HEK293 (cell line): Measurements from ENCODE around the gene CCK.

Experiments used
- CTCF ChIA-PET: fragments of 350-600 bp; formaldehyde crosslinking; extraction: SDS; loops from one replicate; lab custom pipeline; 2021; ENCODE audit warnings: antibody characterized with exemption; lab: Yijun Ruan, JAX
- POLR2A ChIA-PET: fragments of 300-600 bp; formaldehyde crosslinking; extraction: SDS; loops from one replicate; lab custom pipeline; 2020; ENCODE audit warnings: antibody characterized with exemption, inconsistent platforms; lab: Yijun Ruan, JAX
- H3K27ac ChIP-seq: fragments of 200-500 bp; sonication (Bioruptor generic); 2 replicates; pipeline ENCODE4 v1.5.1; 2014; ENCODE audit warnings: low read depth, low read length, control low read depth, inconsistent platforms; ENCODE audit errors: extremely low read depth
- H3K36me3 ChIP-seq, 2 experiments: fragments of 200-500 bp in 1 of 2; sonication (Bioruptor generic) in 1 of 2; 1 replicate in 1 of 2; 2 replicates in 1 of 2; pipeline ENCODE4 v1.5.1; 2014 to 2017; ENCODE audit warnings: inconsistent platforms in 2 of 2, low read length in 2 of 2; ENCODE audit not compliant: control insufficient read depth in 2 of 2, insufficient read depth in 1 of 2
- H3K4me1 ChIP-seq: fragments of 200-500 bp; sonication (Bioruptor generic); 2 replicates; pipeline ENCODE4 v1.5.1; 2014; ENCODE audit warnings: mild to moderate bottlenecking, low read length, inconsistent platforms; ENCODE audit not compliant: control insufficient read depth, insufficient read depth
- H3K4me3 ChIP-seq: 2 replicates; pipeline ENCODE4 v1.5.1; 2011; ENCODE audit warnings: low read depth, mild to moderate bottlenecking, control low read depth, low read length, moderate library complexity
- H3K9me3 ChIP-seq: fragments of 200-500 bp; sonication (Bioruptor generic); 2 replicates; pipeline ENCODE4 v1.5.1; 2014; ENCODE audit warnings: low read depth, low read length, inconsistent platforms; ENCODE audit not compliant: control insufficient read depth, insufficient read depth
- FEZF1 ChIP-seq: fragments of 450-650 bp; formaldehyde crosslinking; IDR thresholded peaks from 2 replicates; pipeline ENCODE4 v1.5.1; 2016; ENCODE audit warnings: missing biosample characterization, missing genetic modification characterization
- GLIS2 ChIP-seq: fragments of 450-650 bp; formaldehyde crosslinking; IDR thresholded peaks from 2 replicates; pipeline ENCODE4 v1.5.1; 2016; ENCODE audit warnings: missing biosample characterization, missing genetic modification characterization
- HIC1 ChIP-seq: fragments of 450-650 bp; formaldehyde crosslinking; IDR thresholded peaks from 2 replicates; pipeline ENCODE4 v1.5.1; 2016; ENCODE audit warnings: missing biosample characterization, missing genetic modification characterization
- KLF16 ChIP-seq: fragments of 450-650 bp; formaldehyde crosslinking; IDR thresholded peaks from 2 replicates; pipeline ENCODE4 v1.5.1; 2017; ENCODE audit warnings: missing biosample characterization, missing genetic modification characterization
- SCRT1 ChIP-seq: fragments of 450-650 bp; formaldehyde crosslinking; IDR thresholded peaks from 2 replicates; pipeline ENCODE4 v1.5.1; 2016; ENCODE audit warnings: missing biosample characterization, missing genetic modification characterization, borderline replicate concordance
- SCRT2 ChIP-seq: fragments of 450-650 bp; formaldehyde crosslinking; IDR thresholded peaks from 2 replicates; pipeline ENCODE4 v1.5.1; 2016; ENCODE audit warnings: missing biosample characterization, missing genetic modification characterization
- YY1 ChIP-seq: fragments of 450-650 bp; formaldehyde crosslinking; IDR thresholded peaks from 2 replicates; pipeline ENCODE4 v1.5.1; 2018; ENCODE audit warnings: missing biosample characterization, missing genetic modification characterization
- ZBTB26 ChIP-seq: fragments of 450-650 bp; formaldehyde crosslinking; optimal IDR thresholded peaks from 2 replicates; pipeline ENCODE3; 2016; ENCODE audit warnings: missing biosample characterization, mild to moderate bottlenecking, missing genetic modification characterization
- ZFP69B ChIP-seq: fragments of 450-650 bp; formaldehyde crosslinking; IDR thresholded peaks from 2 replicates; pipeline ENCODE4 v1.5.1; 2016; ENCODE audit warnings: missing biosample characterization, missing genetic modification characterization
- ZNF132 ChIP-seq: fragments of 450-650 bp; formaldehyde crosslinking; IDR thresholded peaks from 2 replicates; pipeline ENCODE4 v1.5.1; 2017; ENCODE audit warnings: missing biosample characterization, missing genetic modification characterization, borderline replicate concordance
- ZNF239 ChIP-seq: fragments of 450-650 bp; formaldehyde crosslinking; IDR thresholded peaks from 2 replicates; pipeline ENCODE4 v1.5.1; 2016; ENCODE audit warnings: missing biosample characterization, missing genetic modification characterization
- ZNF26 ChIP-seq: fragments of 450-650 bp; formaldehyde crosslinking; IDR thresholded peaks from 2 replicates; pipeline ENCODE4 v1.5.1; 2016; ENCODE audit warnings: missing biosample characterization, missing genetic modification characterization
- ZNF324 ChIP-seq: fragments of 450-650 bp; formaldehyde crosslinking; IDR thresholded peaks from 2 replicates; pipeline ENCODE4 v1.5.1; 2016; ENCODE audit warnings: missing biosample characterization, missing genetic modification characterization
- ZNF37A ChIP-seq: fragments of 450-650 bp; IDR thresholded peaks from 2 replicates; pipeline ENCODE4 v1.5.1; 2018; ENCODE audit warnings: missing biosample characterization, missing genetic modification characterization
- ZNF449 ChIP-seq: fragments of 450-650 bp; formaldehyde crosslinking; IDR thresholded peaks from 2 replicates; pipeline ENCODE4 v1.5.1; 2017; ENCODE audit warnings: missing biosample characterization, mild to moderate bottlenecking, missing genetic modification characterization, moderate library complexity
- ZNF513 ChIP-seq: fragments of 450-650 bp; IDR thresholded peaks from 2 replicates; pipeline ENCODE4 v1.5.1; 2018; ENCODE audit warnings: missing biosample characterization, missing genetic modification characterization
- ZNF549 ChIP-seq: fragments of 450-650 bp; IDR thresholded peaks from 2 replicates; pipeline ENCODE4 v1.5.1; 2018; ENCODE audit warnings: missing biosample characterization, missing genetic modification characterization, mild to moderate bottlenecking, inconsistent platforms, moderate library complexity
- ZNF596 ChIP-seq: fragments of 450-650 bp; IDR thresholded peaks from 2 replicates; pipeline ENCODE4 v1.5.0; 2018; ENCODE audit warnings: missing biosample characterization, mild to moderate bottlenecking, missing genetic modification characterization, moderate library complexity
- ZNF645 ChIP-seq: fragments of 450-650 bp; formaldehyde crosslinking; IDR thresholded peaks from 2 replicates; pipeline ENCODE4; 2016; ENCODE audit warnings: missing biosample characterization, missing genetic modification characterization
- ZNF707 ChIP-seq: fragments of 450-650 bp; formaldehyde crosslinking; IDR thresholded peaks from 2 replicates; pipeline ENCODE4 v1.5.1; 2016; ENCODE audit warnings: missing biosample characterization, missing genetic modification characterization
- ZNF791 ChIP-seq: fragments of 450-650 bp; formaldehyde crosslinking; IDR thresholded peaks from 2 replicates; pipeline ENCODE4 v1.5.1; 2016; ENCODE audit warnings: missing biosample characterization, missing genetic modification characterization

Gene CCK

GRCh38 chr3:42277676-42278075 is 11.7 kb upstream of the CCK start (continued):
- no peak for TF ChIP-seq ZNF26 (tag by site-specific recombination)
- no peak for TF ChIP-seq ZNF449
- TF ChIP-seq ZNF707 (tag by site-specific recombination), result no peak
- no peak for TF ChIP-seq KLF16
- TF ChIP-seq SCRT1 (tag by site-specific recombination), result no peak
- TF ChIP-seq ZNF513 (tag by site-specific recombination), result no peak
- no peak for TF ChIP-seq ZNF324

- Histone ChIP-seq H3K27ac (no peak overlapping the region), H3K4me1 (no peaks in the 10 kb centered on the region), H3K36me3 (no peaks in the 10 kb centered on the region), H3K9me3 (no peaks in the 10 kb centered on the region), H3K4me3 (no peak overlapping the region)
- TF ChIP-seq GLIS2 (tag by site-specific recombination) (no peak), SCRT2 (tag by site-specific recombination) (no peak), HIC1 (no peak), ZNF791 (tag by site-specific recombination) (no peak), ZNF239 (tag by site-specific recombination) (no peak), ZNF645 (no peak), ZNF549 (tag by site-specific recombination) (no peak), FEZF1 (tag by site-specific recombination) (no peak), ZFP69B (tag by site-specific recombination) (no peak), YY1 (tag by site-specific recombination) (no peak), ZNF26 (tag by site-specific recombination) (no peak), ZNF596 (tag by site-specific recombination) (no peak), ZNF132 (no peak), ZNF37A (no peak), ZBTB26 (tag by site-specific recombination) (no peak)
- POLR2A ChIA-PET, result no interaction called here
- CTCF ChIA-PET, result no interaction called here
Measured at GRCh38 chr3:42276141-42277132, 10.5 kb upstream of the CCK start.
